GM18526 (cell line): Measurements from ENCODE around the gene ABCB1.

Source experiments
- POLR2A ChIP-seq: IDR thresholded peaks from 3 replicates; pipeline ENCODE4 v1.6.1; 2011; ENCODE audit not compliant: insufficient read length; ENCODE audit errors: extremely low read depth

ABCB1 gene

DNA sequence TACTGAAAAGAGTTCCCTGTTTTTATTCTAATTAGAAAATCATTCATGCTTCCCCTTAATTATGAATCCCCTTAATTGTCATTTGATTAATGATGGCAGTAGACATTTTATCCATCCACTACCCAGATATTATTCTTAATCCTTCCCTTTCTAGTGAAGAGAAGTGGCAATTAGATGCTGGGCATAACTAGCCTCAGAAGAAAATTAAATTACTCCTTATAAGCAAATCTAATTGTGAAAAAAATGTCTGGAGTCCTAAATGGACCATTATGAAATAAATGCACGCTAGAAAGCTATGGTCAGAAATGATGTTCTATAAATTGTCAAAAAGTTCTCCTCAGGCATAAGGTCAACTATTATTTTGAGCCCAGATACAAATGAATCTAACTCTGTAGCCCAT is 4.5 kb downstream of the ABCB1 start:
- no peak for TF ChIP-seq POLR2A

DNA sequence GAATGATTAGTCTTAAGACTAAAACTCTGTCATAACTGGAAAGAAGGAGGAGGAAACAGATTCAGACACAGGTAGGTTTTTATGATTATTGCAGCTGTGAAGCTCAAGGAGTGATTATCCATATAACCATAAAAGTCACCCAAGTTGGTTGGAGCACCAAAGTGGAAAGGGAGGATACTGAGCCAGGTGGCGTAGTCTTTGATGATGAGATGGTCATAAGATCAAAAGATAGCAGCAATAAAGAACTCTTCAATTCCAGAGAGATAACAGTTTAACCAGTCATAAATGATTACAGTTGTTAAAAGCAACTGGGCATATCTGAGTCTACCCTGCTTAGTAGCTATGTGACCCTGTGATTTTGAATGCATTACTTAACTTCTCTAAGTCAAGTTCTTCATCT is 8.4 kb downstream of the ABCB1 start:
- no peak for TF ChIP-seq POLR2A

DNA sequence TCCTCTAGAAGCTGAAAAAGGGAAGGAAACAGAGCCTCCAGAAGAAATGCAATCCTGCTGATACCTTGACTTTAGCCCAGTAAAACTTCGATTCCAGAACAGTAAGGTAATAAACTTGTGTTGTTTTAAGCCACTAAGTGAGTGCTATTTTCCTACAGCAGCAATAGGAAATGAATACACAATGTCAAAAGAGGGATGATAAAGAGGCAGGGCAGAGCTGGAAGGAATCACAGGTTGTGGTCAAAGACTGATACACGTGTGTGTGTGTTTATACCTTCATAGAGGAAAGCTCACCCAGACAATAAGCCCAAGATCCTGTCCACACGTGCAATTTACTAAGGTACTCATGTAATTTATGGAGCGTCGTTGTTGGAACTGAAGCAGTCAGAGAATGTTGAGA is 9.5 kb downstream of the ABCB1 start:
- TF ChIP-seq POLR2A, result no peak

DNA sequence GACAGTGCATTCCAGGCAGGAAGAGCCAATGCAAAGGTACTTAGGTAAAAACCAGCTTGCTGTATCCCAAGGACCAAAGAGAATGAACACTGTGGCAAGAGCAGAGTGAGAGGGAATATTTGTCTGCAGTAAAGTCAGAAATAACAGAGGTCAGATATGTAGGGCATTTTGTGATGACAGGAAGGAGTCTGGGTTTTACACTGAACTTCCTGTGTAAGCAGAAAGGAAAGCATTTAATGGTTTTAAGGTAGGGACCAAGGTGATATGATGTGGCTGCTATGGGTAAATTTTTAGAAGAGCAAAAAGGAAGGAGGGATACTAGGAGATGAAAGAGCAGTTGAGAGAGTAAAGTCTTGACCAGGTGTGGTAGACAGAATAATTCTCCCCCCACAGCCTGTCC is 10.1 kb downstream of the ABCB1 start:
- TF ChIP-seq POLR2A, result no peak

DNA sequence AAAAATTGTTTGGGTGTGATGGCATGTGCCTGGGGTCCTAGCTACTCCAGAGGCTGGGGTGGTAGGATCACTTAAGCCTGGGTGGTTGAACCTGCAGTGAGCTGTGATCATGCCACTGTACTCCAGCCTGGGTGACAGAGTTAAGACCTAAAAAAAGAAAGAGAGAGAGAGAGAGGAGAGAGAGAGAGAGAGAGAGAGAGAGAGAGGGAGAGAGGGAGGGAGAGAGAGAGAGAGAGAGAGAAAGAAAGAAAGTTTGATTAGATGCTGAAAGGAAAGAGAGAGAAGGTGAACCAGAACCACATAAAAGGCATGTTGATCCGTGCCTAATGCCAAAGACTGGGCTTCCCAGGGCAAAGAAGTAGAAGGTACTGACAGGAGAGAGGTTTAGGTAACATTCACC is 11.1 kb downstream of the ABCB1 start:
- TF ChIP-seq POLR2A, result no peak

DNA sequence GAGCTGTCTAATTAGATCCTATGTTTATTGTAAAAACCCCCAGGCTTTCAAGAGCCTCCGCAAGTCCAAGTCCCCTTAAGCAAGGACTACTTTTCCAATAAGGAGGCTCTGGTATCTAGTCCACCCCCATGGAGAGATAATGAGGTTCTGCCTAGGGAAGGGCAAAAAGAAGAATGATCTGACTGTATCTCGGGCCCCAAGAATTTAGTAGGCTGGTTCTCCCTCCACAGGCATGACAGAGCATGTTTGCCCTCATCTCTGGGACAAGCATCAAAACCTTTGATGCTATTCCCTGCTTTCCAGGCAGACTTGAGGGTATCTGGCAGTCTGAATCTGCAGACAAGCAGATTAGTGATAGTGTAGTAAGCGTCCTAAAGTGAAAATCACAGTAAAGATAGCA is 19.0 kb downstream of the ABCB1 start:
- TF ChIP-seq POLR2A, result no peak

DNA sequence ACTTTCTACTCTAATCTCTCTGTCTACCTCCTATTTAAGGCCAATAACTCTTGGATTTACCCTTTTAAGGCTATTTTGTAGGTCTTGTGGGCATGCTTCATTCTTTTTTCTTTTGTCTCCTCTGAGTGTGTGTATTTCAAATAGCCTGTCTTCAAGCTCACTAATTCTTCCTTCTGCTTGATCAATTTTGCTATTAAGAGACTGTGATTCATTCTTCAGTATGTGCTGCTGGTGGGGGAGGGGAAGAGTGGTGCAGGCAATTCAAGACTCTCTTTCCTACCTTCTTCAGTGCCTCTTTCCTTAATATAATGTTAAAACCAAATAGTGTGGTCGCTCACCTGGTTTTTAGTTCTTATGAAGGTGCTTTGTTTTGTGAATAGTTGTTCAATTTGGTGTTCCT is 20.0 kb downstream of the ABCB1 start:
- no peak for TF ChIP-seq POLR2A

DNA sequence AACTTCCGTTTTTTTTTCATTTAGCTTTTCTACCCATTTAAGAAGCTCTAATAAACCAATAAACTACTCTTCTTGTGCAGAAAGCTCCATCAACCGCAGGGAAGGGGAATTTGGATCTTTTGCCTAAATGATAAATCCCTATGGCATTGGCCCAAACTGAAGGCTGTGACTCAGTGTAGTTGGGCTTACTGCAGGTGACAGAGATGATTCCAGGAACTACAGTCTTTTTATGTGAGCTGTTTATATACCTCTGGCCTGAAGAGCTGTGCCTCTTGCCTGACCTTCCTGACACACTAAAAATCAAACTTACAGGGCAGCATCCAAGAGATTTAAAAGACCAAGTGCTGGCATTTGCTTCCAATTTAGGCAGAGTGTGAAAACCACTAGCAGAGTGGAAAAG is 25.2 kb downstream of the ABCB1 start:
- TF ChIP-seq POLR2A, result no peak

DNA sequence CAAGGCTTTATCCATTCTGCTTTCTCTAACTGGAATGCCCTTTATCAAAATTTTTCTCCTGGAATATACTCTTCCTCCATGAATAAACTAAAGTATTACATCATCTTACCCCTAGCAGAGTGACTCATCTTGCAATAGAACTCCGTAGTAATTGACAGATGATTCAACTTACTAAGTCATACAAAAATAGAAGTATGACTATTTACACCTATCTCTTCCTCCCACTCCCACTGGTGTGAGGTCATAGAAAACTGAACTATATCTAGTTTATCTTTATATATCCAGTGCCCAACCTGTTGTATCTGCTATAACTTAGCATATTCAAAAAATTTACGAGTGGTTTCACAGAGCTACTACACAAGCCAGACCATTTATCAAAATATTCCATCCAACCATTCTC is 26.1 kb downstream of the ABCB1 start:
- TF ChIP-seq POLR2A, result no peak

DNA sequence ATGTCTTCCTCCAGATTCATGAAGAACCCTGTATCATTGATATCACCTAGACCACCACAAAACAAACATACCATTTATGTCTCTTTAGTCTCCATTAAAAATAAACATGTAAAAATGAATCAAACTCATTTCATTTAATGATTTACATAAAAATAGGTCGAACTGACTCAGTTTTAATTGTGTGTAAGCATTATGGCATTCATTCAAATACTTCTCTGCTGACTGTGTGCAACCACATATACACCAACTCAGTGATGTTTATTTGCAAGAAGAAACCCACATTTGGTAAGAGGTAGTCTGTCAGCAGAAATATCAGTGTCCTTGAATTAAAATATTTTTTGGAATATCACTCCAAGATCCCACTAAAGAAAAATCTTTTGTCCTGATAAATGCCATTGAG is 30.5 kb downstream of the ABCB1 start:
- TF ChIP-seq POLR2A, result no peak

DNA sequence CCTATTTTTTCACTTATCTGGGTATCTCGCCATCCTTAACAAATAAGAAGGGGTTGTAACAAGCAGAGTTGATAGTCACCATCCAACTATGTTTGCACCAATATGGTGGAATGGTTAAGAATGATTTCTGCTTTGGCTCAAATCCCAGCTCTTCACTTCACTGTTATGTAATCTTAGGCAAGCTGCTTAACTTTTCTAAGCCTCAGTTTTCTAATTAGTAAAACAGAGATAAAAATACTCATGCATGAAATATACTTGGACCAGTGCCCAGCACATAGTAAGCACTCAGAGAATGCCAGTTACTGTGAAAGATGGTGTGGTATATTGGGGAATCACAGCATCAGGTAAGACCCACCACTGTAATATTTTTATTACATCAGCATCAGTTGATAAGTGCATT is 33.6 kb downstream of the ABCB1 start:
- no peak for TF ChIP-seq POLR2A

DNA sequence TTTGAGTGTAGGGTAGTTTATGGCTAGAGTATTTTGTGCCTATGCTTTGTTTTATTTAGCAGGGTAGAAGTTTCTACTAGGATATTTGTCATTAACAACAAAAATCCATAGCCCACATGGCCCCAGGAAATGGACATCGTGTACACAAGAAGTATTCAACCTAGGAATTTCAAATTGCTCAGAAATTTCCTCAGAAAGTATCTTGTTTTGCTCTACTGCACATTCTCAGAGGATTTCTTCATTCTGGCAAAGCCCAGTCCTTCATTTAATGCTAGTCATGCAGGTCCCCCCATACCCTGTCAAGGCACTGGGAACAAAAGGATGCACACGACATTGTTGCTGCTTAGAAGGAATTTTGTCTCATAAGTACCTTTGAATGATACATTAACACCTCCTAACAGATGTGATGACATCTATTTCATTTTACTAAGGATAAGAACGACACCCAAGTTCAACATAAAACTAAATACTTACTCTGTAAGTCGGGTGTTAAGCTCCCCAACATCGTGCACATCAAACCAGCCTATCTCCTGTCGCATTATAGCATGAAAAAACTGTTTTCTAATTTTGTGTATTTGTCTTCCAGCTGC is 34.3 kb downstream of the ABCB1 start:
- no peak for TF ChIP-seq POLR2A

DNA sequence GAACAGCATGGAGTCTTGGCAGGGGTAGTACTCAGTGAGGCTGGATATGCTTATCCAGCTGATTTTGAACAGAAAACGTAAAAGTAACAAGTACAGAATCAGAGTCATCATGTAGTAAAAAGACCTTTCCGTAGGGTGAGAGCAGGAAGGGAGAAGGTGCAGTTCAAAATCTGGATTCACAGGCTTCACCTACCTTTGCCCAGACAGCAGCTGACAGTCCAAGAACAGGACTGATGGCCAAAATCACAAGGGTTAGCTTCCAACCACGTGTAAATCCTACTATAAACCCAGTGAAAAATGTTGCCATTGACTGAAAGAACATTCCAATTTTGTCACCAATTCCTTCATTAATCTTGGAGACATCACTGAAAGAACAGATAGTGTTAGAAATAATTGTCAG is 34.8 kb downstream of the ABCB1 start:
- no peak for TF ChIP-seq POLR2A

DNA sequence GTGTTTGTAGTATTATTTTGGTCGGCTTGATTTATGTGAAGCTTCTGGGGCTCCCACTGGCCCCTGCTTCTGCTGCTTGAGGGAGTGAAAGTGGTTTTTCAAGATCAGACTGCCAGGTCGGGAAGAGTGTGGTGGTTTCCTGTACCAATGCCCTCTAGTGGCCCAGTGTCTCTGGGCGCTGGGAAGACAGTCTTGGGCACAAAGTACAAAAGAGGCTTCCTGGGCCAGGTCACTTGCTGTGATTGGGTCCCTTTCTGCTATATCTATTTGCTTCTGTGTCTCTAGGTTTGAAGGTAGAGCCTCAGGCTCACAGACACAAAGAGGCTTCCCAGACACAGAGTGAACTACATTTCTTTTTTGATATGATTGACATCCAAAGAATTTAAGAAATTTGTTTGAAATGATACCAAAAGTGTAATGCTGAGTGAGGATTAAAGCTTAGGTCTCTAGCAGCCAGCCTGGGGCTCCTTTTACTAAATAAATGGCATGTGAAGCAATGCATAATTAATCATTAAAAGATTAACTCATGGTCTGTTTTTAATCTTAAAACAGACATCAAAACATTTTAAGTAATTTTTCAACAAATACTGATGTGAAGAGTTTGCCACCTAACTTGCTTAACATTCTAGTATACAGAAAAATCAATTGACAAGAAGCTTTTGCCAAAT is 36.3 kb downstream of the ABCB1 start:
- TF ChIP-seq POLR2A, result no peak

DNA sequence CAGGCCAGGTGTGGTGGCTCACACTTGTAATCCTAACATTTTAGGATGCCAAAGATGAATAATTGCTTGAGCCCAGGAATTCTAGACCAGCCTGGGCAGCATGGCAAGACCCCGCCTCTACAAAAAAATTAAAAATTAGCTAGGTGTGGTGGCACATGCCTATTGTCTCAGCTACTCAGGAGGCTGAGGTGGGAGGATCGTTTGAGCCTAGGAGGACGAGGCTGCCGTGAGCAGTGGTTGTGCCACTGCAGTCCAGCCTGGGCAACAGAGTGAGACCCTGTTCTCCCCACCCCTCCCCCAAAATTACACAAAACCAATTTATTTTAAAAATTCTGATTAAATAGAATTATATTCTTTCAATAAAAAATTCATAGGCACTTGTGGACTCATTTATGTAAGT is 39.0 kb downstream of the ABCB1 start:
- TF ChIP-seq POLR2A, result no peak

DNA sequence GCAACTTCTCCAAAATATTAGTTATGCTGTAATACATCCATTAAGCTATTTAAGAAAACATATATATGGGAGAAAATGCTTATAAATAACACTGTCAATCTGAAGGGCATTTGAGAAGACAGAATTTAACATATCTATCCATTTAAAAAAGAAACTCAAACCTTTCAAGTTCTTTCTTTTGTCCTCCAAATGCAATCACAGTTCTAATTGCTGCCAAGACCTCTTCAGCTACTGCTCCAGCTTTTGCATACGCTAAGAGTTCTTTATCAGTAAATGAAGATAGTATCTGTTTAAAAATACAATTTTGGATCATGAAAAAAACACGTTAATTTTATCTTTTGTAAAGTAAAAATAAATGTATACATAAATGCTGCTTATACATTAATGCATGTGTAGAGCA is 39.6 kb downstream of the ABCB1 start:
- TF ChIP-seq POLR2A, result no peak

DNA sequence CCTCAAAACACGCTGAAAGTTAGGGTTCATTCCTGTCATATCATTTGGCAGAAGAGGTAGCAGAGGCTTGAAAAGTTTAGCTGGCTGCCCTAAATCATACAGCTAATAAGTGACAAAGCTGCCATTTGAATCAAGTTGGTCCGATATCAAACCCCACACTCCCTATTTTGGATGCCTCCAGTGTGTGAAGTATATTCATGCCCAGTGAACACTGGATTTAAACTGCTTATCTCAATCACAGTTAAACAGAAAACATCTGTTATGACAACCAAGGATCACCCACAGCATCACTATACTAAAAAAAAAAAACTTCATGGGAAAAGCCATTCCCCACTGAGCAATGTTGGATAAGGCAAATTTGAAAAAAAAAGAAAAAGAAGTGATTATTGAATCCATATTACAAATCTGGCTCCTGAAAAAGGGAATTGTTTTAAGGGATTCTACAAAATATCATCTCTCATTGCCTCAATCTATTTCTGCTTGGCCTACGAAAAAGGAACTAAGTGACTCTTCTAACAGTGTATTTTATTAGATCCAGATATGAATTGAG is 48.3 kb downstream of the ABCB1 start:
- TF ChIP-seq POLR2A, result no peak
